IMR-90 (cell line): ENCODE data around the gene CEACAM1. TPM values are rescaled to one million over a fixed set of nuclear protein-coding genes. Genes with fewer than 3 reads are reported as not detected.

Experiments used
- ATAC-seq: fragments of 200-7000 bp; cut with Tn5 transposase; 2 replicates; pipeline ENCODE4 v1.9.1; 2020; ENCODE audit warnings: low read depth, mild to moderate bottlenecking, moderate library complexity
- BruUV-seq: library from RNA; stranded (reverse); fragments of 400-500 nt; replicated peaks from 2 replicates; lab custom pipeline; 2021; lab: Mats Ljungman, UMichigan
- CTCF ChIA-PET: fragments of 300-600 bp; formaldehyde crosslinking; extraction: SDS; loops from one replicate; lab custom pipeline; 2021; ENCODE audit warnings: antibody characterized with exemption; lab: Yijun Ruan, JAX
- POLR2A ChIA-PET: fragments of 300-600 bp; sonication (Branson Sonifier 250); formaldehyde crosslinking; loops from one replicate; lab custom pipeline; 2022; ENCODE audit warnings: antibody characterized with exemption; ENCODE audit not compliant: unreplicated experiment; lab: Charles Lee
- DNase-seq: peaks from one replicate; pipeline ENCODE4 v3.0.0; 2013
- H2AFZ ChIP-seq: replicated peaks from 2 replicates; pipeline ENCODE3; 2013; ENCODE audit warnings: low read length, mild to moderate bottlenecking; ENCODE audit not compliant: poor library complexity
- H2AK5ac ChIP-seq: 2 replicates; pipeline ENCODE4 v1.6.1; 2013; ENCODE audit warnings: low read depth, low read length, inconsistent platforms
- H2AK9ac ChIP-seq: replicated peaks from 2 replicates; pipeline ENCODE3; 2013; ENCODE audit warnings: mild to moderate bottlenecking, low read depth, low read length, moderate library complexity; ENCODE audit not compliant: poor library complexity
- H2BK120ac ChIP-seq: 2 replicates; pipeline ENCODE4 v1.6.1; 2013; ENCODE audit warnings: low read depth, low read length, inconsistent platforms
- H2BK15ac ChIP-seq: 3 replicates; pipeline ENCODE4 v1.6.1; 2013; ENCODE audit warnings: low read depth, low read length, inconsistent platforms
- H2BK20ac ChIP-seq: 2 replicates; pipeline ENCODE4 v1.6.1; 2013; ENCODE audit warnings: low read depth, mild to moderate bottlenecking, inconsistent platforms, low read length, moderate library complexity
- H2BK5ac ChIP-seq: 2 replicates; pipeline ENCODE4 v1.6.1; 2013; ENCODE audit warnings: mild to moderate bottlenecking, low read depth, low read length, inconsistent platforms; ENCODE audit not compliant: poor library complexity, severe bottlenecking
- H3K14ac ChIP-seq: replicated peaks from 2 replicates; pipeline ENCODE4 v1.6.1; 2013; ENCODE audit warnings: low read depth, low read length, inconsistent platforms
- H3K18ac ChIP-seq: 2 replicates; pipeline ENCODE4 v1.6.1; 2013; ENCODE audit warnings: low read depth, low read length, control low read depth
- H3K23ac ChIP-seq: 2 replicates; pipeline ENCODE4 v1.6.1; 2013; ENCODE audit warnings: low read depth, low read length, inconsistent platforms
- H3K27ac ChIP-seq: 2 replicates; pipeline ENCODE4 v1.5.1; 2013; ENCODE audit warnings: mild to moderate bottlenecking, control low read depth, low read length; ENCODE audit not compliant: insufficient read depth
- H3K27me3 ChIP-seq: 2 replicates; pipeline ENCODE4 v1.6.1; 2013; ENCODE audit warnings: low read length; ENCODE audit not compliant: control insufficient read depth, insufficient read depth
- H3K36me3 ChIP-seq: 2 replicates; pipeline ENCODE4 v1.6.1; 2013; ENCODE audit warnings: low read length, mixed read lengths; ENCODE audit not compliant: control insufficient read depth, insufficient read depth
- H3K4ac ChIP-seq: 2 replicates; pipeline ENCODE4 v1.6.1; 2013; ENCODE audit warnings: low read depth, low read length, inconsistent platforms
- H3K4me1 ChIP-seq: 2 replicates; pipeline ENCODE4 v1.6.1; 2013; ENCODE audit warnings: low read length, mixed read lengths; ENCODE audit not compliant: control insufficient read depth, insufficient read depth
- H3K4me2 ChIP-seq: 2 replicates; pipeline ENCODE4 v1.6.1; 2013; ENCODE audit warnings: low read depth, mild to moderate bottlenecking, control low read depth, low read length, moderate library complexity
- H3K4me3 ChIP-seq: 2 replicates; pipeline ENCODE4 v1.5.1; 2013; ENCODE audit warnings: low read depth, mild to moderate bottlenecking, control low read depth, low read length, moderate library complexity; ENCODE audit not compliant: insufficient read depth
- H3K56ac ChIP-seq: 2 replicates; pipeline ENCODE4 v1.6.1; 2013; ENCODE audit warnings: low read length, inconsistent platforms; ENCODE audit not compliant: insufficient read depth; ENCODE audit errors: extremely low read depth
- H3K79me1 ChIP-seq, 2 experiments: 2 replicates each; pipeline ENCODE4 v1.6.1; 2013; ENCODE audit warnings: low read length in 2 of 2, inconsistent platforms in 1 of 2, low read depth in 1 of 2
- H3K9ac ChIP-seq: 2 replicates; pipeline ENCODE4 v1.6.1; 2013; ENCODE audit warnings: low read depth, low read length, control low read depth
- H3K9me1 ChIP-seq: 2 replicates; pipeline ENCODE4 v1.6.1; 2013; ENCODE audit warnings: low read length, inconsistent platforms; ENCODE audit not compliant: insufficient read depth
- H3K9me3 ChIP-seq: 2 replicates; pipeline ENCODE4 v1.6.1; 2013; ENCODE audit warnings: low read length; ENCODE audit not compliant: control insufficient read depth, insufficient read depth
- H4K20me1 ChIP-seq: 2 replicates; pipeline ENCODE4 v1.6.1; 2013; ENCODE audit warnings: low read length, inconsistent platforms; ENCODE audit not compliant: insufficient read depth
- H4K5ac ChIP-seq: 2 replicates; pipeline ENCODE4 v1.6.1; 2013; ENCODE audit warnings: mild to moderate bottlenecking, low read depth, low read length, control low read depth
- H4K8ac ChIP-seq, 2 experiments: 2 replicates each; pipeline ENCODE4 v1.6.1; 2013; ENCODE audit warnings: low read depth in 2 of 2, low read length in 2 of 2, control low read depth in 1 of 2, inconsistent platforms in 1 of 2
- H4K91ac ChIP-seq: 2 replicates; pipeline ENCODE4 v1.6.1; 2013; ENCODE audit warnings: low read depth, low read length, inconsistent platforms; ENCODE audit not compliant: insufficient read depth
- BHLHE40 ChIP-seq: fragments of 150-350 bp; IDR thresholded peaks from 2 replicates; pipeline ENCODE4 v1.6.1; 2016; ENCODE audit warnings: mild to moderate bottlenecking, low read depth, low read length
- CEBPB ChIP-seq: IDR thresholded peaks from 2 replicates; pipeline ENCODE4 v1.6.1; 2012; ENCODE audit warnings: low read depth, low read length, improper control_type of control experiment
- NFE2L2 ChIP-seq: fragments of 150-350 bp; IDR thresholded peaks from 2 replicates; pipeline ENCODE4 v1.6.1; 2016; ENCODE audit warnings: low read depth, mild to moderate bottlenecking, low read length
- POLR2A ChIP-seq: IDR thresholded peaks from 2 replicates; pipeline ENCODE4 v1.6.1; 2012; ENCODE audit warnings: mild to moderate bottlenecking, low read depth, low read length
- RAD21 ChIP-seq: IDR thresholded peaks from 2 replicates; pipeline ENCODE4 v1.6.1; 2012; ENCODE audit warnings: low read length, improper control_type of control experiment
- RCOR1 ChIP-seq: IDR thresholded peaks from 2 replicates; pipeline ENCODE4 v1.6.1; 2012; ENCODE audit warnings: mild to moderate bottlenecking, low read length, improper control_type of control experiment; ENCODE audit not compliant: insufficient replicate concordance
- SMC3 ChIP-seq: fragments of 150-350 bp; IDR thresholded peaks from 2 replicates; pipeline ENCODE4 v1.6.1; 2016; ENCODE audit warnings: low read depth, mild to moderate bottlenecking, antibody characterized with exemption, low read length, moderate library complexity
- WGBS, 2 experiments: methylation state at CpG; one replicate each; pipeline versions ENCODE4 v1.1.5 to v1.1.7; 2013; ENCODE audit warnings: missing lambda C conversion rate in 2 of 2; ENCODE audit not compliant: insufficient read length in 1 of 2; ENCODE audit errors: extremely low coverage in 2 of 2; 5-methylcytosine and 5-hydroxymethylcytosine counted together
- dilution Hi-C: fragments of 300-500 bp; cut with HindIII; formaldehyde crosslinking; loops from one replicate; pipeline ENCODE4 v1.14.3; 2018; ENCODE audit warnings: low sequenced_read_pairs; ENCODE audit not compliant: unreplicated experiment
- in situ Hi-C: fragments of 300-500 bp; cut with MboI; formaldehyde crosslinking; loops from 3 replicates; pipeline ENCODE4 v1.14.3; 2019; ENCODE audit warnings: low sequenced_read_pairs, inconsistent platforms, mixed read lengths
- intact Hi-C: fragments of 100-400 bp; cut with micrococcal nuclease; formaldehyde crosslinking; loops from 2 replicates; pipeline ENCODE4 v1.10.0; 2022
- polyA plus RNA-seq, 3 experiments: library from polyadenylated mRNA; depleted of rRNA; stranded (reverse); fragments of >200 nt; gene quantifications; 2 replicates each; pipeline ENCODE4 v1.2.3, GENCODE V29; 2012; ENCODE audit warnings: low replicate concordance in 1 of 3
- total RNA-seq: library from RNA; depleted of rRNA; stranded (reverse); fragments of >200 nt; gene quantifications from 2 replicates; pipeline ENCODE4 v1.2.3, GENCODE V29; 2012
- TF ChIP-seq, protein P1 (sequence below): conservative IDR thresholded peaks from 2 replicates; pipeline ENCODE4 v1.5.1; 2012; ENCODE audit warnings: mild to moderate bottlenecking, low read depth, low read length, improper control_type of control experiment

CEACAM1 gene
- total and polyA plus RNA-seq, 2 of the 4 experiments (the other 2 are of a cell fraction), result not detected

DNA sequence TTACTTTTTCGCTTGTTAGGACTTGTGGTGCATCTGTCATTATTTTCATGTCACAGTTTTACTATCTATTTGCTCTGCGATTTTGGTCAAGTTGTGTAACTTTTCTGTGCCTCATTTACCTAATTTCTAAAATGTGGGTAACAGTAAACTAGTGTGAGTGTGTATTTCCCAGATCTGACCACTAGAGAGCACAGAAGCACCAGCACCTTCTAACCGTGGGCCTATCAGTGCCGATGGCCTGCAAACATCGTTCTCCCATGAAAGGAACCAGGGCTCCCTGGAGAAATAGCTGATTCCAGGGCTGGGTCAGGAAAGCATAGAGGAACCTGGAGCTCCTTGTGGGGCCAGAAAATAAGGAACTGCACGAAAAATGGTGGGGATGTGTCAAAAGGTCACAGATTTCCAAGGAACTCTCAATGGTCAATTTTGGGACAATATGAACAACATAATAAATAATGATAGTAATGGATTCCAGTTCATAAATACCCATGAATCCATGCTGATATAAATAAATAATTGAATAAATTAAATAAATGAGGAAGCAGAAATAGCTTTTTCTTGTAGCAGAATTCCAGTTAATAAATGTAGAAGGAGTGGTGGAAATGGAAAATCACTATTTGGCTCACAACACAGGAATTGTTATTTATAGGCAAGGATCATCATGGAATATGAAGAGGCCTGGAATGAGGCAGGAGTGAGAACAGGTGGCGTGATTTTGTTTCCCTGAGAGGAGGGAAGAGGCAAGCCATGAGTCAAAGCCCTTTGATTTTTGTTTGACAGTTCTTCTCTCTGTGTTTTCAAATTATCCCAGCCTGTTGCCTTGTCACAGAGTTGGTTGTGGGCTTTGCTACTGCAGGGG is 35.3 kb upstream of the CEACAM1 start:
- in situ Hi-C loops (no loop called here), intact Hi-C loops (no loop called here), dilution Hi-C loops (no loop called here)
- Histone ChIP-seq H4K20me1 (no peaks in the 10 kb centered on the region; the same call in 1 of the 2 replicates), H4K5ac (no peak overlapping the region), H4K91ac (no peak overlapping the region), H4K8ac (no peak overlapping the region), H2BK5ac (no peak overlapping the region), H3K9me3 (no peaks in the 10 kb centered on the region), H3K18ac (no peak overlapping the region), H3K36me3 (no peaks in the 10 kb centered on the region), H3K27me3 (peaks cover 37% of the 10 kb centered on the region), H2AK5ac (no peak overlapping the region), H2BK120ac (no peak overlapping the region), H3K4ac (no peak overlapping the region), H3K14ac (no peak overlapping the region), H2AFZ (peak overlapping the region; percentile 24), H3K4me1 (no peaks in the 10 kb centered on the region), H3K4me2 (no peak overlapping the region), H3K23ac (no peak overlapping the region), H3K79me1 (no peaks in the 10 kb centered on the region), H3K9me1 (no peaks in the 10 kb centered on the region), H3K4me3 (no peak overlapping the region), H3K56ac (no peak overlapping the region), H3K27ac (no peak overlapping the region), H2BK20ac (no peak overlapping the region), H2AK9ac (no peak overlapping the region), H3K9ac (no peak overlapping the region), H2BK15ac (no peak overlapping the region)
- WGBS, 2 experiments, result 0% methylated on average over 3 of the region's 7 CpGs; no CpG with 5 or more reads in 1 of the 2 experiments
- ATAC-seq (peak; percentile 99), DNase-seq (peak; percentile 39)
- POLR2A ChIA-PET, result no interaction called here
- CTCF ChIA-PET, result interaction anchor here (0.6 to 0.8 kb wide), 4 partner anchors 38 to 113 kb away, joined by 3 read pairs; no protein-coding TSS in a partner anchor
- no TSS peak for BruUV-seq
- TF ChIP-seq RCOR1, result no peak
- no peak for TF ChIP-seq CEBPB
- TF ChIP-seq, protein P1, sequence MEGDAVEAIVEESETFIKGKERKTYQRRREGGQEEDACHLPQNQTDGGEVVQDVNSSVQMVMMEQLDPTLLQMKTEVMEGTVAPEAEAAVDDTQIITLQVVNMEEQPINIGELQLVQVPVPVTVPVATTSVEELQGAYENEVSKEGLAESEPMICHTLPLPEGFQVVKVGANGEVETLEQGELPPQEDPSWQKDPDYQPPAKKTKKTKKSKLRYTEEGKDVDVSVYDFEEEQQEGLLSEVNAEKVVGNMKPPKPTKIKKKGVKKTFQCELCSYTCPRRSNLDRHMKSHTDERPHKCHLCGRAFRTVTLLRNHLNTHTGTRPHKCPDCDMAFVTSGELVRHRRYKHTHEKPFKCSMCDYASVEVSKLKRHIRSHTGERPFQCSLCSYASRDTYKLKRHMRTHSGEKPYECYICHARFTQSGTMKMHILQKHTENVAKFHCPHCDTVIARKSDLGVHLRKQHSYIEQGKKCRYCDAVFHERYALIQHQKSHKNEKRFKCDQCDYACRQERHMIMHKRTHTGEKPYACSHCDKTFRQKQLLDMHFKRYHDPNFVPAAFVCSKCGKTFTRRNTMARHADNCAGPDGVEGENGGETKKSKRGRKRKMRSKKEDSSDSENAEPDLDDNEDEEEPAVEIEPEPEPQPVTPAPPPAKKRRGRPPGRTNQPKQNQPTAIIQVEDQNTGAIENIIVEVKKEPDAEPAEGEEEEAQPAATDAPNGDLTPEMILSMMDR, result peak; percentile 63
- TF ChIP-seq BHLHE40, result no peak
- peak; percentile 41 for TF ChIP-seq RAD21
- peak; percentile 29; the same call in 1 of the 2 replicates for TF ChIP-seq SMC3
- no peak for TF ChIP-seq NFE2L2
- no peak for TF ChIP-seq POLR2A
